HG03060 (cell line): ENCODE data around the gene ERAP2.
"Not testable (repeated sequence)": the region's sequence is repeated elsewhere in the genome, so short reads cannot be mapped to it uniquely, and the experiment has no call there.

Experiments
- ATAC-seq: cut with Tn5 transposase; IDR thresholded peaks from one replicate; pipeline ENCODE4 v1.9.1; 2021; ENCODE audit warnings: low read depth, moderate number of reproducible peaks; ENCODE audit not compliant: unreplicated experiment

The ERAP2 gene

GRCh38 chr5:96859375-96859774 is 16.9 kb upstream of the ERAP2 start:
- no peak for ATAC-seq

GRCh38 chr5:96861076-96861475 is 15.2 kb upstream of the ERAP2 start:
- no peak for ATAC-seq

- ATAC-seq, result no peak
These were observed 13.2 kb upstream of the ERAP2 start for GRCh38 chr5:96863114-96863513.

GRCh38 chr5:96863949-96864584 is 12.2 kb upstream of the ERAP2 start:
- no peak for ATAC-seq

GRCh38 chr5:96864922-96865530 is 11.3 kb upstream of the ERAP2 start:
- no peak for ATAC-seq

GRCh38 chr5:96868603-96869371 is 7.5 kb upstream of the ERAP2 start:
- peak; percentile 82 for ATAC-seq

- ATAC-seq, result no peak
These were observed 7.0 kb upstream of the ERAP2 start for GRCh38 chr5:96869372-96869641.

- peak; percentile 53 for ATAC-seq
These were observed 5.9 kb upstream of the ERAP2 start for GRCh38 chr5:96870094-96871026.

- no peak for ATAC-seq
These were observed 5.3 kb upstream of the ERAP2 start for GRCh38 chr5:96871027-96871399.

GRCh38 chr5:96871686-96872085 is 4.6 kb upstream of the ERAP2 start:
- ATAC-seq, result no peak

GRCh38 chr5:96873449-96873848 is 2.9 kb upstream of the ERAP2 start:
- ATAC-seq, result no peak

GRCh38 chr5:96874631-96875030 is 1.7 kb upstream of the ERAP2 start:
- ATAC-seq, result no peak

- ATAC-seq, result no peak
These were observed 459 bp upstream of the ERAP2 start for GRCh38 chr5:96875791-96876291.

- ATAC-seq, result not testable (repeated sequence)
These were observed 723 bp downstream of the ERAP2 start for GRCh38 chr5:96876977-96877469.

- no peak for ATAC-seq
These were observed 3.4 kb downstream of the ERAP2 start for GRCh38 chr5:96879665-96880064.

GRCh38 chr5:96880444-96881164 is 4.3 kb downstream of the ERAP2 start:
- no peak for ATAC-seq

GRCh38 chr5:96881511-96882115 is 5.3 kb downstream of the ERAP2 start:
- ATAC-seq, result no peak

GRCh38 chr5:96883871-96884270 is 7.6 kb downstream of the ERAP2 start:
- no peak for ATAC-seq

- no peak for ATAC-seq
These were observed 8.7 kb downstream of the ERAP2 start for GRCh38 chr5:96884995-96885394.
